ENCODE results near the gene IFITM10. TPM values are rescaled to one million over a fixed set of nuclear protein-coding genes. Genes with fewer than 3 reads are reported as not detected.

Gene IFITM10
- polyA plus RNA-seq, 1 of the 3 experiments (the other 2 are of a cell fraction), result 0.21 TPM

GRCh38 chr11:1783725-1784529, 33.5 kb upstream of the IFITM10 start:
- 79% methylated on average over 20 of the region's 24 CpGs for WGBS (ENCODE audit: low lambda C conversion rate)
- Histone ChIP-seq H3K27ac (ENCODE audit: low read depth in 2 of 2, low read length in 1 of 2) (no peak overlapping the region), H2AFZ (ENCODE audit: low read depth) (no peak overlapping the region), H3K4me1 (ENCODE audit: control insufficient read depth in 1 of 2, insufficient read depth in 2 of 2, low read depth in 1 of 2, low read length in 1 of 2) (peaks cover 0 to 7% of the 10 kb centered on the region in 2 experiments; a peak in 1 of 4 replicates), H3K9me3 (no peaks in the 10 kb centered on the region), H3K4me2 (no peak overlapping the region), H3F3A (replicated peaks; ENCODE audit: insufficient read depth) (no peaks in the 10 kb centered on the region), H3K4me3 (ENCODE audit: low read depth in 2 of 2, low read length in 1 of 2) (no peak overlapping the region), H3K27me3 (ENCODE audit: insufficient read depth) (no peaks in the 10 kb centered on the region; the same call in 1 of the 2 replicates), H3K9me2 (no peaks in the 10 kb centered on the region), H3K79me2 (ENCODE audit: insufficient read depth) (no peaks in the 10 kb centered on the region), H3K9ac (no peak overlapping the region), H3K36me3 (replicated peaks in 1 of 2; ENCODE audit: control insufficient read depth in 1 of 2, insufficient read depth in 2 of 2, low read length in 1 of 2) (no peaks in the 10 kb centered on the region), H4K20me1 (ENCODE audit: insufficient read depth) (no peaks in the 10 kb centered on the region)
- CTCF ChIA-PET, result interaction anchor here (2.0 to 2.1 kb wide), 2 partner anchors 10 to 48 kb away, joined by 6 to 10 read pairs; no protein-coding TSS in a partner anchor
- TF ChIP-seq NFIC (IDR thresholded peaks at IDR 0.05; ENCODE audit: borderline replicate concordance), result no peak
- TF ChIP-seq PBX3 (IDR thresholded peaks at IDR 0.05), result no peak
- no peak for TF ChIP-seq POLR2AphosphoS5 (IDR thresholded peaks at IDR 0.05; ENCODE audit: low read depth, low read length)
- no peak for DNase-seq
- POLR2A ChIA-PET, result interaction anchor here (0.7 kb wide), 1 partner anchor 10 kb away, joined by 3 read pairs; no protein-coding TSS in a partner anchor

- Histone ChIP-seq H3K4me2 (no peak overlapping the region), H3K9me3 (no peaks in the 10 kb centered on the region), H3K9ac (no peak overlapping the region), H4K20me1 (ENCODE audit: insufficient read depth) (no peaks in the 10 kb centered on the region), H3K36me3 (replicated peaks in 1 of 2; ENCODE audit: control insufficient read depth in 1 of 2, insufficient read depth in 2 of 2, low read length in 1 of 2) (no peaks in the 10 kb centered on the region), H3K4me1 (ENCODE audit: control insufficient read depth in 1 of 2, insufficient read depth in 2 of 2, low read depth in 1 of 2, low read length in 1 of 2) (peaks cover 0 to 7% of the 10 kb centered on the region in 2 experiments; a peak in 1 of 4 replicates), H3K9me2 (no peaks in the 10 kb centered on the region), H3K79me2 (ENCODE audit: insufficient read depth) (no peaks in the 10 kb centered on the region), H3K4me3 (ENCODE audit: low read depth in 2 of 2, low read length in 1 of 2) (no peak overlapping the region), H2AFZ (ENCODE audit: low read depth) (no peak overlapping the region), H3F3A (replicated peaks; ENCODE audit: insufficient read depth) (no peaks in the 10 kb centered on the region), H3K27ac (ENCODE audit: low read depth in 2 of 2, low read length in 1 of 2) (no peak overlapping the region), H3K27me3 (ENCODE audit: insufficient read depth) (no peaks in the 10 kb centered on the region)
- TF ChIP-seq FOXJ3 (CRISPR knock-in tag; IDR thresholded peaks at IDR 0.05) (no peak), PBX3 (IDR thresholded peaks at IDR 0.05) (no peak)
- ChIA-PET POLR2A (no interaction called here), CTCF (interaction anchor here (0.8 to 2.1 kb wide), 4 partner anchors 9 to 49 kb away, joined by 3 to 10 read pairs (median 4); no protein-coding TSS in a partner anchor)
- peak; percentile 14 for DNase-seq
- 76% methylated on average over 16 of the region's 20 CpGs for WGBS (ENCODE audit: low lambda C conversion rate)
Measured at GRCh38 chr11:1782831-1783724, 32.7 kb upstream of the IFITM10 start.

Measured in SK-N-SH (cell line).